Activated naive CD4-positive, alpha-beta T cell treated with anti-CD3 and anti-CD28 coated beads, Interleukin-2, amount 50 U/mL, for 16 hours (primary cell): Measurements from ENCODE around the gene DROSHA.
"Not testable (repeated sequence)": the region's sequence is repeated elsewhere in the genome, so short reads cannot be mapped to it uniquely, and the experiment has no call there.

Experiments used
- DNase-seq: peaks from one replicate; pipeline ENCODE4 v3.0.0-alpha.2; 2020

The DROSHA gene, protein sequence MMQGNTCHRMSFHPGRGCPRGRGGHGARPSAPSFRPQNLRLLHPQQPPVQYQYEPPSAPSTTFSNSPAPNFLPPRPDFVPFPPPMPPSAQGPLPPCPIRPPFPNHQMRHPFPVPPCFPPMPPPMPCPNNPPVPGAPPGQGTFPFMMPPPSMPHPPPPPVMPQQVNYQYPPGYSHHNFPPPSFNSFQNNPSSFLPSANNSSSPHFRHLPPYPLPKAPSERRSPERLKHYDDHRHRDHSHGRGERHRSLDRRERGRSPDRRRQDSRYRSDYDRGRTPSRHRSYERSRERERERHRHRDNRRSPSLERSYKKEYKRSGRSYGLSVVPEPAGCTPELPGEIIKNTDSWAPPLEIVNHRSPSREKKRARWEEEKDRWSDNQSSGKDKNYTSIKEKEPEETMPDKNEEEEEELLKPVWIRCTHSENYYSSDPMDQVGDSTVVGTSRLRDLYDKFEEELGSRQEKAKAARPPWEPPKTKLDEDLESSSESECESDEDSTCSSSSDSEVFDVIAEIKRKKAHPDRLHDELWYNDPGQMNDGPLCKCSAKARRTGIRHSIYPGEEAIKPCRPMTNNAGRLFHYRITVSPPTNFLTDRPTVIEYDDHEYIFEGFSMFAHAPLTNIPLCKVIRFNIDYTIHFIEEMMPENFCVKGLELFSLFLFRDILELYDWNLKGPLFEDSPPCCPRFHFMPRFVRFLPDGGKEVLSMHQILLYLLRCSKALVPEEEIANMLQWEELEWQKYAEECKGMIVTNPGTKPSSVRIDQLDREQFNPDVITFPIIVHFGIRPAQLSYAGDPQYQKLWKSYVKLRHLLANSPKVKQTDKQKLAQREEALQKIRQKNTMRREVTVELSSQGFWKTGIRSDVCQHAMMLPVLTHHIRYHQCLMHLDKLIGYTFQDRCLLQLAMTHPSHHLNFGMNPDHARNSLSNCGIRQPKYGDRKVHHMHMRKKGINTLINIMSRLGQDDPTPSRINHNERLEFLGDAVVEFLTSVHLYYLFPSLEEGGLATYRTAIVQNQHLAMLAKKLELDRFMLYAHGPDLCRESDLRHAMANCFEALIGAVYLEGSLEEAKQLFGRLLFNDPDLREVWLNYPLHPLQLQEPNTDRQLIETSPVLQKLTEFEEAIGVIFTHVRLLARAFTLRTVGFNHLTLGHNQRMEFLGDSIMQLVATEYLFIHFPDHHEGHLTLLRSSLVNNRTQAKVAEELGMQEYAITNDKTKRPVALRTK (N-terminal part only)

DNA sequence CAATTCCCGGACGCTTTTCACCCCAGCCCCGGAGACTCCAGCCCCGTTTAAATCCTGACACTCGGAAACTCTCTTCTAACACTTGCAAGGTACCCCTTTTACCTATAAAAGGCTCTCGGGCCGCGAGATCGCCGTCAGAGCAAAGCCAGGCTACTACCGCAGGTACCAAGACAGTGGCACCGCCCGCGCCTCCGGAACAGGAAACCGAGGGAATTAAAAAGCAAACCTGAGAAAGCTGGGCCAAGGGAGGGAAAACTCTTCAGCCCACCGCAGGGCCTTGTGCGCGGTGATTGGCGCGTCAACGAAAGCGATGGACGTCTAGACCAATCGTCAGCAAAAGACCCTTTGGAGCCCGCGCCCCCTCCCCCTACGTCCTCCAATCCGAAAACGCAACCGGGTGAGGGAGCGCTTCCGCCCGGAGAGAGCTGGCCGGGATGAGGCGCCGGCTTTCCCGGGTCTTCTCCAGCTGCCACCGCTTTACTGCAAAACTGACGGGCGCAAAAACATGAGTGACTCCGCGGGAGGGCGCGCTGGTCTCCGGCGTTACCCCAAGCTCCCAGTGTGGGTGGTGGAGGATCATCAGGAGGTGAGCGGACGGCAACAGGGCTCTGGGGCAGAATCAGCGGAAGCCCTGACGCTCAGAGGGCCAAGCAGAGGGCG is at the start of gene DROSHA, which contains the start of gene C5orf22:
DROSHA (minus strand) TSS at position 206 of the 660 bp plus-strand sequence. CDS start 3,034 bp downstream, outside the sequence.
C5orf22 (plus strand) TSS at position 414 of the 660 bp plus-strand sequence; CDS start at position 506, 92 bp downstream.
- peak; percentile 92 for DNase-seq

DNA sequence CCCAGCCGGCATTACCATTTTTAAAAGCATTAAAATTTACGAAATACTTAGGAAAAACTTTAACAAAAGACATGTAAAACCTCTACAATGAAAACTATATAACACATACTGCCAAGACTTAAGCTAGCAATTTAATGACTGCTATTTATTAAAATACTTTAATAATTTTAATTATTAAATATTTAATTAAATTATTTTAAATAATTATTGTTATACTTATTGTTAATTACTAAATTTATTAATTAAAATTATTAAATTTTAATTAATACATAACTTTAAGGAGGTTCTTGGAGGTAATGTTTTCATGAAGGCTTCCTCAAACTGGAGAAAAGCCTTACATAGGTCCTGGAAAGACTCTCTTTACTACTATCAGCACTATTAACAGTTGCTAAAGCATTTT is 47.7 kb upstream of the DROSHA start:
- no peak for DNase-seq

DNA sequence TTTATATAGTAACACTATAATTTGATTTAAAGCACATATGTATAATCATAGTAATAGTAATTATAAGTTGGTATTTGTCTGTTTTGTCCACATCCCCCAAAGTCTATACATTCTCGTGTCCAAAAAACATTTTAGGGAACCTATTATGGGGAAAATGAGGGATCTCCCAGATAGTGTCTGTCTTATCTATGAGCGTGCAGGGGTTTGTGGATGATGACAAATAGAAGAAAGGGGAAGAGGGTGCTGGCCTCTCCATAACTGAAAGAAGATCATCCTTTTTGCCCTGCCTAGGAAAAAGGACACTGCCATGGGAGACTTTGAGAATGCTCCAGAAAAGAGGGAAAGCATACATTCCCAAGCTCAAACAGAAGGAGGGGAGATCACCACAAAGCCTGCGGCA is 45.5 kb upstream of the DROSHA start:
- DNase-seq: no peak

DNA sequence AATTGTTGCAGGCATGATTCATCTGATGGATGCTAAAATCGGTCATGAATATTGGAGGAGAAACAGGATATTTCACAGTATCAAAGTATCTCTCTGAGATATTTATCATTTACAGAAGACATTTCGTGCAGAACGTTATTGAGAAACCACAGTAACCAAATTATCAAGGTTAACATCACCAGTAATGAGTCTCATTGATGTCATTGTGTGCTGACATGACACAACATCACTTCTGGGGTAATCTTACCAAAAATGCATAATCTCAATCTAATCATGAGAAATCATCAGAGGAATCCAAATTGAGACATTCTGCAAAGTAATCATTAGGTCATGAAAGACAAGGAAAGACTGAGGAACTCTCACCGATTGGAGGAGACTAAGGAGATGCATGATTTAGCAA is 42.9 kb upstream of the DROSHA start:
- DNase-seq: no peak

DNA sequence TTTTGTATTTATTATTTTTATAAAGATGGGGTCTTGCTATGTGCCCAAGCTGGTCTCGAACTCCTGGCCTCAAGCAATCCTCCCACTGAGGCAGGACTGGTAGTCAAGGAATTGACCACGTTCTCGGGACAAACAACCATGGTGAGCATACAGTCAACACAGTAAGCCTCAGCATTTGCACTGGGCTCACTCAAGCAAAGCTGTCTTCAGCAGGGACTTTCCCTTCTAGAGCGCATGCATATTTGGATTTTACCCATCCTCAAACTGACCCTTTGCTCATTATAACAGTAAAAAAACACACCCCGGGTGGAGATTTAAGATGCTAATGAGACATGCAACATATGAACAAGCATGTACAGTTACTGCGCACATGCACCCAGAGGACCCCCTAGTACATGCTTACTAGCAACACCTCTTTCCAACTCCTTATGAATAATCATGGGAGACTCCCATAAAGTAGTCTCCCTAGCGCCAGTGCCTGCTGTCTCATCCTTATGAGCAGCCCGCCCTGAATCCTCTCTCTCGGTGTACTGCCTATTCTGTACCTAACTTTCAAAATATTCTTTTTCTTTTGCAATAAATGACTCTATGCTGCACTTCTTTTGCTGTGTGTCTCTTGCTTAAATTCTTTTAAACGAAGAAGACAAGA is 41.7 kb upstream of the DROSHA start:
- DNase-seq: no peak

DNA sequence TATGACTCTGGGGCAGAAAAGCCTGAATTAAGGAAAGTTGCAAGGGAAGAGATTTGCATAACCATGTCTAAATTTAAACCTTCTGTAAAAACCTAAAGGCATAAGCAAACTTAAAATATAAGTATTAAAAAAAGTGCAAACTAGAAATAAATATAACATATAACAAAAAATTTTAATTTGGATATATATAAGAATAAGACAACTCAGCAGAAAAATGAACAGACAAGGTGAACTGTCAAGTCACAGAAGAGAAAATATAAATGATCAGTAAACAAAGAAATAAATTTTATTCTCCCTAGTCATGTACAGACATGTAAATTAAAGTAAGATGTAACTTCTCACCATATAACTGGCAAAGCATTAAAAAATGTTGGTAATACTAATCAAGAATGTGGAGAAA is 37.2 kb upstream of the DROSHA start:
- DNase-seq: no peak

DNA sequence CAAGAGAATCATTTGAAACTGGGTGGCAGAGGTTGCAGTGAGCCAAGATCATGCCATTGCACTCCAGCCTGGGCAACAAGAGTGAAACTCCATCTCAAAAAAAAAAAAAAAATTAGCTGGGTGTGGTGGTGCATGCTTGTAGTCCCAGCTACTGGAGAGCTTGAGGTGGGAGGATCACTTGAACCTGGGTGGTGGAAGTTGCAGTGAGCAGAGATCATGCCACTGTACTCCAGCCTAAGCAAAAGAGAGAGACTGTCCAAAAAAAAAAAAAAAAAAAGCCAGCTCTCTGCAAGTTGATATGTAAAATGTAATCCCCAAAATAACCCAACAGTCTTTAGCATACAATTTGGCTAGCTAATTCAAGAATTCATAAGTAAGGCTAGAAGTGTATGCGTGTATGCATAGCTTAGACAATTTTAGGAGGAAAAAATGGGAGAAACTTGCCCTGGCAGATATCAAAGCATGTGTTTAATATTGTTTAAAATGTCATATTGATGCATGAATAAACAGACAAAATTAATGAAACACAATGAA is 36.5 kb upstream of the DROSHA start:
- no peak for DNase-seq

DNA sequence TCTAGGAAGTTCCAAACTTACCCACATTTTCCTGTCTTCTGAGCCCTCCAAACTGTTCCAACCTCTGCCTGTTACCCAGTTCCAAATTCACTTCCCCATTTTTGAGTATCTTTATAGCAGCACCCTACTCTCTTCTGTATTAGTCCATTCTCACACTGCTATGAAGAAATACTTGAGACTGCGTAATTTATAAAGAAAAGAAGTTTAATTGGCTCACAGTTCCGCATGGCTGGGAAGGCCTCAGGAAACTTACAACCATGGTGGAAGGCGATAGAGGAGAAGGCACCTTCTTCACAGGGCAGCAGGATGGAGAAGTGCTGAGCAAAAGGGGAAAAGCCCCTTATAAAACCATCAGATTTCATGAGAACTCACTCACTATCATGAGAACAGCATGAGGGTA is 34.5 kb upstream of the DROSHA start:
- not testable (repeated sequence) for DNase-seq

DNA sequence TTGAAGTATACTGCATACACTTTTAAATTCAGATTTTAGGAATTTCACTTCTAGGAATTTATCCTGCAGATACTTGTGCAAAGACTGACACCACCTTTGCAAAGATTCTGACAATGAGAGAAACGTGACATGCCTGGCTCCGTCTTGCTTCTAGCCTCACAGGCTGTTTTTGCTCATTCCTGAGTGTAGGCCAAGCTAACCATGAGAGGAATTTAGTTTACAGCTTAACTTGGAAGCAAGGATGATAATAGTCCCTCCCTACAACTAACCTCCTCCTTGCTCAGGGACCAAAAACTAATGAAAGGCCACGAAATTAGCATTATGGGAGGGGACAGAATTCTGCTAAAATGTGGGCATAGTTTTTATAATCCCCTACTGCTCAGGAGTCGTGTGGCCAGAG is 31.3 kb upstream of the DROSHA start:
- no peak for DNase-seq

DNA sequence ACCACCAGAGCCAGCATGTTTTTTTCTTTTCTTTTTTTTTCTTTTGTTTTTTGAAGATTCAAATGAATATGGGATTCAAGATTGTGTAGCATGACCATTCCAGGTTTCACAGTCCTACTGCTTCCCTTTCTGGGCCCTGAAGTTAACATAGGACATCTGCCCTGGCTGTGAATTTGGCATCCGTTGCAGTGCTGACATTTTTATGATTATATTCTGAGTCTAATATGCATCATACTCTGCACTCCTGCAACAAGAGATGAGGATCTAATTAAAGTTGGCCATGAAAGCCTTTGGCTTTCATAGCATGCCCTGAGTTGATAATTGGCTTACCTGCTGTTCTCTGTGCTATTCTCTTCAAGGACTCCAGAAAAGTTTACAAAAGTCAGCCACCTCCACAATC is 30.1 kb upstream of the DROSHA start:
- DNase-seq: no peak

DNA sequence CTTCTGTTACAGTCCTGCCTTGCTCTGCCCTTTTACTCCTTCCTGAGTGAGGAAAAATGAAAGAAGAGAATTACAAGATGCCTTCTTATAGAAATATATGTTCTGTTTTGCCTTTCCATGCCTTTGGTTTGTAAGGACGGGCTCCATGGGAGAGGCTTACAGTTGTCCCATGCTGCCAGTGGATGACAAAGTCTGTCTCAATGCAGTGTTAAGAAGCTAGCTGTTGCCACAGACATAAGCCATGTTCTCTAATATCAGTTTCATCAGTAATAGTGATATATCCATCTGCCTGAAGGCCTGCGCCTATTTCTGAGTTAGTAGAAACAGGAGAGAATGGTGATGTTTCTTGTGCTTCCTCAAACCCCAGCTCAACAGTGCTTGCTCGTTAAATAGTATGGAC is 28.0 kb upstream of the DROSHA start:
- no peak for DNase-seq

DNA sequence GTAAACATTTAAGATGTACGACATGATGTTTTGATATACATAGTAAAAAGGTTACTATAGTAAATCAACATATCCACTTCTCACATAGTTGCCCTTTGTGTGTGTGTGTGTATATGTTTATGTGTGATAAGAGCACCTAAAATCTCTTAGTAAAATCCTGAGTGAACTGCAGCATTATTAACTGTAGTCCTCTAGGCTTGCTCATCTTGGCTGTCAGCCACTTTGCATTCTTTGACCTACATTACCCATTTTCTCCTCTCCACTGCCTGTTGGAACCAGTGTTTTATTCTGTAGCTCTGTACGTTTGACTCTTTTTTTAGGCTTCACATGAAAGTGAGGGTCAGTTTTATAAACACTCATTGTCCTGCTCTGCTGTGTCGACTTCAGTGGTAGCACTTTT is 24.6 kb upstream of the DROSHA start:
- no peak for DNase-seq

DNA sequence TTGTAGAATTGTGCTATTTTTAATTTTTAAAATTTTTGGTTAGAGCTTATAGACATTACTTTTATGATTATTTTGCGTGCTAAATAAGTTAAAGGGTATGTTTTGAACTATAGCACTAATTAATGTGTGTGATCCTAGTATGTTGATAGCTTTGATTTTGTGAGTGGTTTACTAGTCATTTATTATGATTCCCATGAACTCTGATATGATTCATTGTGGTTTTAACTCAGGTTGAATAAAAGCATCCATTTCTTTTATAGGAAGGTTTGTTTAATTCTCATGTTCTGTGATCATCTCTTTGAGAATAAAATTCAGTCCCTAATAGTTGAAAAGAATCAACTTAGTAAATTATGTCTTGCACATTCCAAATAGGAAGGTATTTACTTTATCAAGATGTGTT is 22.7 kb upstream of the DROSHA start:
- DNase-seq: no peak

DNA sequence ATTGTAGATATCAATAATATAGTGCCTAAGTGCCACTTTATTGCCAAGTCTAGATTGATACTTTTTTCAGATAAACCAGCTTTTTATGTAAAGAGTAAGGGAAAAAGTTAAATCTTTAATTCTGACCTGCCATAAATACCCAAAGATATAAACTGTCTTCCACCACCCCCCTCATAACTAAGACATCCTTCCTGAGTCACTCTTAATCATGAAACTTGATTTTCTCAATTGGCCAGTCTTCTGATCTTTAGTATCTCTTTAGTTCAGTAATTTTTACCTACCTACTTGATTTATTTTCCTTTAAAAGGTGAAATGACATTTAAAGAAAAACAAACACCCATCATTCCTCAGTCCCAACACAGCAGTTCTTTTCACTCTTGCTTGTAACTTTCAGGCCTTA is 22.0 kb upstream of the DROSHA start:
- DNase-seq: no peak

DNA sequence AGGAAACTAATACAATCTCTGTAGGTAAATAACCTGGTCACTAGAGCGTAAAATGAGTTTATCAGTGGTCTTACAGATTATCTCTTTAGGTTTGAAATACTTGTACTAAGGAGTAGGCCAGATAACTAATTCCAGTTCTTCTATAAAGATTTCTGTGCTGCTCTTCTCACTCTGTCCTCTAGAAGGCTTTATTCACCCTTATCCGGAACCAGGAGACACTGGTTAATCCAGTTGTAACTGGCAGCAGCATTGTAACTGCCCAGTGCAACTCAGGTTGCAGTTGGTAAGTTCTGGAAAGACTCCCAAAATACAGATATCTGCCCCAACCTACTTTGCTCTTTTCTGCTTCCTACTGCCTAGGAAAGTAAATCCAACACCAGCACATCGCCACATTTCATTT is 20.0 kb upstream of the DROSHA start:
- no peak for DNase-seq

DNA sequence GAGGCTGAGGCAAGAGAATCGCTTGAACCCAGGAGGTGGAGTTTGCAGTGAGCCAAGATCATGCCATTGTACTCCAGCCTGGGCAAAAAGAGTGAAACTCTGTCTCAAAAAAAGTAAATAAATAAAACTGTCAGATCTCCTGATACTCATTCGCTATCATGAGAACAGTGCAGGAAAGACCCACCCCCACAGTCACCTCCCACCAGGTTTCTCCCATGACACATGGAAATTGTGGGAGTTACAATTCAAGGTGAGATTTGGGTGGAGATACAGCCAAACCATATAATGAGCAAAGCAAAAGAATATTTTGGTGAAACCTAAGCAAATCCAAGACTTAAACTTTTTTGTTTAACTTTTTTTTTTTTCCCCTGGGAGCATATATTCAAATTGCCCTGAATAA is 17.2 kb upstream of the DROSHA start:
- DNase-seq: not testable (repeated sequence)

DNA sequence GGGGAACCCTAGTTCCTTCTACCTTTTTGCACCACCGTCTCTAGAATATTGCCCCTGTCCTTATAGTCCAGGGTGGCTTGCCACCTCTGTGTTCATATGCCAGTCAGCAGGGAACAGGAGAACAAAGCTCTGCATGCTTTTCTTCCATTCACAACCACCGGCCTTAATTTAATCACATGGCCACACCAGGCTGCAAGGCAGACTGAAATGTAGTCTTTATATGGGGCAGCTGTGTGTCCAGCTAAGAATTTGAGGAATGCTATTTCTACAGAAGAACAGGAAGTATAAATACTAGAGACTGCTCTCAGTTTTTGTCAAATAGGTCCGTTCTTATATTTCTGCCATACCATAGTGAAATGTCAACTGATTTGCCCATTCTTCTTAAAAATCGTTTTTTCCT is 6.0 kb upstream of the DROSHA start:
- no peak for DNase-seq

DNA sequence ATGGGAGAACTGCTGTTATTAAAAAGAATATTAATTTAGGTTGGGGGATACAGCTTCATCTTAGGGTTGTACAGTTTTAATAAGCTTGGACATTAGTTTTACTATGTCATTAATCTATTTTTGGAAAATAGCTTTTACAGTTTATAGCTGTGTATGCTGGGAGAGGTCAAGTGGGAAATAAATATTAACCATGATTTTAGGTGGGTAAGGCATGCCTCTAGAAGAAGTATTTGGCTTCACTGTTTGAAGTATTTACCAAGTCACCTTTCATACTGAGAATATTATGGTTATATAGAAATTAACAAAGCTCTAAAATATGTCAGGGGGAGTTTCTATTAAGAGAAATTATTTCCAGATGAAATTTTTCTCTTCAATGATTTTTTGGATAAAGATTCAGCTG is 5.5 kb upstream of the DROSHA start:
- DNase-seq: no peak

DNA sequence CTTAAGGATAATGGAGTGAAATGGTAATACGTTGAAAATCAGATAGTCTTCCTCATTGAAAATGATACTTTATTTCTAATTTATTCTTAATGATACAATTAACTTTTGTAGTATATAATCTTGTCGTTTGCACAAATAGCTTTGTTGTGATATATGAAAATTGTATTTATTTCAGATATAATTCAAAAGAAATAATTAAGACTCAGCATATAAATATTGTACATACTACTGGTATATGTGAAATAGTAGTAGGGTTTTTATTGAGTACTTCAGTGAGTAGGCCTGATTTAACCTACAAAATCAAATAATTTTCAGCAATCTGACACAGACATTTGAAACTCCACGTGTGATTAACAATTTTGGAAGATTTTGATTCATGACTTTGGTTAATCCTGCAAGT is 5.0 kb upstream of the DROSHA start:
- no peak for DNase-seq

DNA sequence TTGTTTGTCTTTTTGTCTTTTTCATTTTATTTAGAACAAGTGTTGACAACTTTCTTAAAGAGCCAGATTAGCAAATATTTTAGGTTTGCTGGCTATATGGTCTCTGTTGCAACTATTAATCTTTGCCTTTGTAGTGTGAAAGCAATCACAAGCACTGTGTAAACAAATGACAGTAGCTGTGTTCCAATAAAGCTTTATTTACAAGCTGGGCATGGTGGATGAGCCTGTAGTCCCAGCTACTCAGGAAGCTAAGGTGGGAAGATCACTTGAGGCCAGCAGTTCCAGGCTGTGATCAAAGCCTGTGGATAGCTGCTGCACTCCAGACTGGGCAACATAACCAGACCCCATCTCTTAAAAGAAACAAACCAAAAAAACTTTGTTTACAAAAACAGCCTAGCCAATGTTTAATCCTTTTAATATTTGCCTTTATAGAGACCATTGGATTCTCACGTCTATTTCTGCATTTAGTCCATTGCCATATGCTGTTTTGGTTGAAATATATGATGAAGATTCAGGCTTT is 2.7 kb upstream of the DROSHA start:
- no peak for DNase-seq

DNA sequence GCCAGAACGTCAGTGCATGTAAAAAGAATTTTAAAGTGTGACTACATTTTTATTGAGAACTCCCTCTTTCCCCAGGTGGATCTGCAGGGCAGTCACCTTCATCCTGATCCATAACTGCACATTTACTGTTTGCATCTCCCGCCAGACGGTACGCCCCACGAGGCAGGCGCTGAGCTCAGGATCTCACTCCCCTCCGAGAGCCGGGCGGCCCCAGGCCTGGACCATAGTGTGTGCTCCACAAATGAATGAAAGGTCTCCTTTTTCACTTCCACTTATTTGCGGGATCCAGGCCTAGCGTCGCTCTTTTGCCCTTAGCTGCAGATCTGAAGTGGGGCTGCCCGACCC is 378 bp downstream of the DROSHA start:
- DNase-seq: peak; percentile 26
